GM23338 (cell line): Measurements from ENCODE around the gene TSHZ2.

Experiments used
- CTCF ChIP-seq, 2 experiments: fragments of 200-600 bp in 1 of 2; sonication (generic) in 1 of 2; conservative IDR thresholded peaks; 2 replicates each; pipeline versions ENCODE4 v1.5.1 to v1.6.1; 2016 to 2017; ENCODE audit warnings: antibody characterized with exemption in 2 of 2, low read depth in 2 of 2, mild to moderate bottlenecking in 2 of 2, moderate library complexity in 1 of 2
- EZH2 ChIP-seq: fragments of 200-600 bp; sonication (generic); IDR thresholded peaks from one replicate; pipeline ENCODE4 v1.8.0; 2017; ENCODE audit warnings: antibody characterized with exemption, mild to moderate bottlenecking, low read depth; ENCODE audit not compliant: unreplicated experiment
- EZH2phosphoT487 ChIP-seq: fragments of 200-600 bp; sonication (generic); IDR thresholded peaks from one replicate; pipeline ENCODE4 v1.8.1; 2018; ENCODE audit warnings: antibody characterized with exemption; ENCODE audit not compliant: unreplicated experiment
- POLR2AphosphoS5 ChIP-seq: IDR thresholded peaks from 2 replicates; pipeline ENCODE4 v1.6.1; 2016; ENCODE audit warnings: antibody characterized with exemption, low read depth
- REST ChIP-seq: IDR thresholded peaks from one replicate; pipeline ENCODE4 v1.6.1; 2018; ENCODE audit warnings: antibody characterized with exemption; ENCODE audit not compliant: unreplicated experiment

DNA sequence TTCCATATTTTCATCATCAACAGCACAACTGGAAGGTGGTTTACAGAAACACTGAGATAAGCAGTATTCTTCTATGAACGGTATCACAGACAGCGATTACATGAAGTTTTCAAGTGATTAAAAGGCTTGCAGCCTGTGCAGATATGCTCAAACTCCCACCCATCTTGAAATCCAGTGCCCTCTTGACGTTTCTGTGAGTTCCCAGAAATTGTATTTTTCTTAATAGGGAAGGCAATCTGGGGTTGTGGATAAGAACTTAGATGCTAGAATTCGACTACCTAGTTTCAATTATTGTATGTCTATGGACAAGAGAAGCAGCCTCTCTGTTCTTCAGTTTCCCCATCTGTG is 331.2 kb downstream of the TSHZ2 start:
- TF ChIP-seq EZH2phosphoT487 (no peak), CTCF (conservative IDR thresholded peaks at IDR 0.05; ENCODE audit: low read depth in 2 of 2) (no peak), POLR2AphosphoS5 (no peak), EZH2 (no peak), REST (no peak)
